GM19372 (cell line): Measurements from ENCODE around the gene FUT6.

Experiments used
- ATAC-seq: cut with Tn5 transposase; IDR thresholded peaks from one replicate; pipeline ENCODE4 v1.9.1; 2021; ENCODE audit warnings: mild to moderate bottlenecking, low read depth, moderate library complexity; ENCODE audit not compliant: unreplicated experiment

Gene FUT6

DNA sequence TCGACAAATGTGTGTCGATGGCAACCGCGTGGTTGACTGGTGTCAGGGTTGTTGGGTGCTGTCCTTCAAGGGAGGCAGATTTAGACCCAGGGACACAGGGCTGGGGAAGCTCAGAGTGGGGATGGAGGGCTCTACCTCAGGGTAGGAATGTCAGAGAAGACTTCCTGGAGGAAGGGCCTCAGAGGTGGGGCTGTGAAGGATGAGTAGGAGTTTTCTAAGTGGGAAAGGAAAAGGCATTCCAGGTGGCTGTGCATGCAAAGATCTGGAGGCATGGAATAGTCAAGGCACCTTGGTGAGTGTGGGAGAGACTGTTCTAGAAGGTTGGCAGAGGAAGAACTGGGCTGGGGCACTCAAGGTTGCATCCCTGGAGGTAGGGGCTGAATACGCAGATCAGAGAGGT lies 32.6 kb downstream of the FUT6 start:
- ATAC-seq, result no peak

DNA sequence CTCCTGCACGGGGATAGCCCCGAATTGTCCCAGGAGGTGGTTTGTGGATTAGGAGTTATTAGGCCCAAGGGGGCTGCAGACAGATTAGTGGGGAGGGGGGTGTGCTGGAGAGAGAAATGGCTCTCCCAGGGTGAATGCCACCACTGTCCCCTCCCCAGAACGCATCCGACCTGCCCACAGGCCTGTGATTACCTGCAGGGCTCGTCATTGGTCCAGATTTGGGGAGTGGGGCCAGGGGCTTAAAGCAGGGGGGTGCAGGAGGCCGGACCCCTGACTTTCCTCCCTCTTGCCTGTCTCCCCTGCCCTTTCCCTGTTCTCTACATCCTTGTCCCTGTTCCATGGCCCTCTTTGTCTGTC lies 33.4 kb downstream of the FUT6 start:
- no peak for ATAC-seq

DNA sequence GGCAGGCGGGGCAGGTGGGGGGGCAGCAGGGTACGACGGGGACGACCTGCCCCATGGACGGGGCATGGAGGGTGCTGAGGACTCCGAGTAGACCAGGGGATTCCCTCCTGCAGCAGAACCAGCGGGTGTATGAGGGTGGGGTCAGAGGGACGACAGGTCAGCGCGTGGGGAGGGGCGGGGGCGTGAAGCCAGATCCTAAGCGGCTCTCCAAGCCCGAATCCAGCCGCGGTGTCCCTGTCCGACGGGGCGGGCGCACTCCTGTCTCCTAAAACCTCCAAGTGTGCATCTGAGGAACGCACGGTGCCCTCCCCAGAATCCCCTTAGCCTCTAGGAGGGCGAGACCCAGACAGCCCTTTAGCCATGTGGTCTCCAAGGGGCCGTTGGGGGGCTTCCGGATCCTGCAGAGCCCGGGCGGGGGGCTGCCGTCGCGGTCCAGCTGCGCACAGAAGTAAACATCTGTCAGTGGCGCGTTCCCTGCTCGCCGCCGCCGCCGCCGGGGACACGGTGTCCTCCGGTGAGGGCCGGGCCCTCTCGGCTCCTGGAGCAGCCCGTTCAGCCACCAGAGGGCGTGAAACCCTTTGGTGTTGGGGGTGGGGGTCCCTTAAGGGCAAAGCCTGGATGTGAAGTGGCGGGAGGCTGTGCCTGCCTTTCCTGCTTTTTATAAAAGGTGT lies 33.9 kb downstream of the FUT6 start:
- no peak for ATAC-seq

DNA sequence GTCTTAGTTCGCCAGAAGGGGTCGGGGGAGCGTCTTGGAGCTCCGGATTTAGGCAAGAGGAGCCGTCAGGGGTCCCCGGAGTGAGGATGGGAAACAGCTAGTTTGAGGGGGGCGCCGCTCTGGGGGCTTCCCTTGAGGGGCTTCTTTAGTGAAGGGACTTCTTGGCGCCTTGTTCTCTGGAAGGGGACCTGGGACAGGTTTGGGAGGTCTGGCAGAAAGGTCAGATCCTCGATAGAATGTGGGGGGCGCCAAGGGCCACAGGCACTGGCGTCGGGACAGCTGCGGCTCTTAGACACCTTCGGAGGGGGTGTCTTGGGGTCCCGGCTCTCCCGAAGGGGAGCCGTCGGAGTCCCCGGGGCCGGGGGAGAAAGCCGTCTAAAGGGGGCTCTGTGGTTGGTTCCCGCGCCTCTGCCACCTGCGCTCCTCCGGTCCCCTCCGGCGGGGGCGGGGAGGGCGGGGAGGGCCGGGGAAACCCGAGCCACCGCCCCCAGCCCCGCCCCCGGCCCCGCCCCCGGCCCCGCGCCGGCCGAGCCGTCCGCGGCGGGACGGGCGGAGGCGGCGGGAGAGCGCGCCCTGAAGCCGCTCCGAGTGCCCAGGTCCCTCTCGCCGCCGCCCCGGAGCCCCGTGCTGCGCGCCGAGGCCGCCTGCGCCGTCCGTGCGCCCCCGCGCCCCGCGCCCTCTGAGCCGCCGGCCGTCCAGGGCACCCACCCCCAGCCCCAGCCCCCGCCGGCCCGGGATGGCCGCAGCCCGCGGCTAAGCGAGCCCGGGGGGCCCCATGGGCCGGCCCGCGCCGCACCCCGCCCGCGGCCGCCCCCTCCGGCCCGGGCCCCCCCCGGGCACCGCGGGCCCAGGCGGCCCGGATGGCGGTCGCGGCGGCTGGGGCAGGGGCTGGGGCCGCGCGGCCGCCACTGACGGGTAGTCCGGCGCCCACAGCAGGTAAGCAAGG lies 34.7 kb downstream of the FUT6 start, which contains the start of gene NRTN:
Gene NRTN, plus strand, starts transcription at position 552 of the 946 bp plus-strand sequence. CDS start 19,099 bp downstream, outside the sequence.
- ATAC-seq, result no peak

DNA sequence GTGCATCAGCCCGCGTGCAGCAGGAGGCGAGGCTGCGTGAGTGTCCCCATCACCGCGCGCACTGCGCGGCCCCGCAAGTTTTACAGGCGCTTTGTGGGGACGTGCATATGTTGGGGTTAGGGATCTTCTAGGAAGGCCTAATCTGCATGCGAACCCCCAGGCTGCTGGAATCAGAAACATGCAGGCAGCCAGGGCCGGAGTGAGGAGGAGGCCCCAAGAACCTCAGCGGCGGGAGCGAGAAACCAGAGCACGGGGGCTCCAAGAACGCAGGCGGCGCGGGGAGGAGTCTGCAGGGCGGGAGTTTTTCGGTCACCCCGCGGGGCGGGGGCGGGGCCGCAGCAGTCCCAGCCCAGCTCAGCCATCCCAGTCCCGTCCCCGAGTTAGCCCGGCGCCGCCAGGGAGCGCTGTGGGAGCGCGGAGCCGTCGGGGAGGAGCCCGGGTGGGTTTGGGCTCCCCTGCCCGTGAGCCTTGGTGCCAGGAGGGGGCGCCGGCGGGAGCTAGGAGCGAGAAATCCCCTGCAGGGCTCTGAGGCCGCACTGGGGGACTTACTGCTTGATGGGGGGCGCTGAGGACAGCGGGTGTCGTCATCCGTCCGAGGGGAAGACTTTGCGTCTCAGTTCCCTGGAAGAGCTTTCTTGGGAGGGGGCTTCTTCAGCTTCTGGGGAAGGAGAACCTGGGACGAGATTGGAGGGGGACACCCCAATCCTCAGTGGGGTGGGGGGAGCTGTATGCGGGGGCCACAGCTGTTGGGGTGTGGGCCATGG lies 35.6 kb downstream of the FUT6 start:
- ATAC-seq, result peak; percentile 67

DNA sequence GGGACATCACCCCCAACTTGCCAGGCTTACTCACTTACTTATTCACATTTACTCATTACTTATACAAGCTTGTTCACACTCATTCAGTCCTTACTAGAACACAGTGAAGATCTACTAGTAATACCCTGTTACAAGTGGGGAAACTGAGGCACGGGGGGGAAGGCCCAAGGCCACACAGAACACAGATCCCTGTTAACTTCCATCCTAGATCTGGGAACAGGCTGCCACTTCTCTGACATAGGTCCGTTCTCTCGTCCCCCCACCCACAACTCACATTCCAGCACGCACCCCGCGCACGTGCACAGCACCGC lies 36.1 kb downstream of the FUT6 start:
- no peak for ATAC-seq

DNA sequence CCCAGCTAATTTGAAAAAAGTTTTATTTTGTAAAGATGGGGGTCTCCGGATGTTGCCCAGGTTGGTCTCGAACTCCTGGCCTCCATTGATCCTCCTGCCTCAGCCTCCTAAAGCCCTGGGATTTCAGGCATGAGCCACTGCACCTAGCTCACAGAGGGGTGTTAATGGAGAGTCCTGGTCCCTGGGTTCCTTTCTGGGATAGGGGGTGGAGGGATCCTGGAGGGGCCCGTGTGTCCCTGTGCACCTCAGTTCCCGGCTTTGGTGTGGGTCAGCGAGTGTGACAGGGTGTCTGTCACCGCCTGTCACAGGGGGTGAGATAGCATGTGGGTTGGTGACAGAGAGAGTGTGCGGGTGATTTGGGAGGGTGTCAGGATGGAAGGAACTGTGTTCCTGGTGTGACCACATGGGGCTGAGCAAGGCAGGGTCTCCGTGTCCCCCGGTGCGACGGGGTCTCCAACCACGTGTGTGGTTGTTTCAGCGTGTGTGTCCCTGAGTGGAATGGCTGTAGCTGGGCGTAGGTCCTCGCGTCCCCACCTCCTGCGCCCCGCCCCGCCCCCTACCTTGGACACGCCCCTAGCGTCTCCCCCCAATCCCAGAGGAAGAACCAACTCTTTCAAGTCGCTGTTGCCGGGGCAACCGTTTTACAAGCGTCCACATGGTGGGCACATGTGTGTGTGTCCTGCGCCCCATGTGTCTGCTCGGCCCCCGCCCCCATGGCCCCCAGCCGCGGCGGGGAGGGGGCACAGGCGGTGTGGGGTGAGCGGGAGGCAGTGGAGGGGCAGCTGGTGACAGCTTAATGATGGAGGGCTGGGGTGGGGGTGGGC lies 37.5 kb downstream of the FUT6 start:
- ATAC-seq, result no peak

DNA sequence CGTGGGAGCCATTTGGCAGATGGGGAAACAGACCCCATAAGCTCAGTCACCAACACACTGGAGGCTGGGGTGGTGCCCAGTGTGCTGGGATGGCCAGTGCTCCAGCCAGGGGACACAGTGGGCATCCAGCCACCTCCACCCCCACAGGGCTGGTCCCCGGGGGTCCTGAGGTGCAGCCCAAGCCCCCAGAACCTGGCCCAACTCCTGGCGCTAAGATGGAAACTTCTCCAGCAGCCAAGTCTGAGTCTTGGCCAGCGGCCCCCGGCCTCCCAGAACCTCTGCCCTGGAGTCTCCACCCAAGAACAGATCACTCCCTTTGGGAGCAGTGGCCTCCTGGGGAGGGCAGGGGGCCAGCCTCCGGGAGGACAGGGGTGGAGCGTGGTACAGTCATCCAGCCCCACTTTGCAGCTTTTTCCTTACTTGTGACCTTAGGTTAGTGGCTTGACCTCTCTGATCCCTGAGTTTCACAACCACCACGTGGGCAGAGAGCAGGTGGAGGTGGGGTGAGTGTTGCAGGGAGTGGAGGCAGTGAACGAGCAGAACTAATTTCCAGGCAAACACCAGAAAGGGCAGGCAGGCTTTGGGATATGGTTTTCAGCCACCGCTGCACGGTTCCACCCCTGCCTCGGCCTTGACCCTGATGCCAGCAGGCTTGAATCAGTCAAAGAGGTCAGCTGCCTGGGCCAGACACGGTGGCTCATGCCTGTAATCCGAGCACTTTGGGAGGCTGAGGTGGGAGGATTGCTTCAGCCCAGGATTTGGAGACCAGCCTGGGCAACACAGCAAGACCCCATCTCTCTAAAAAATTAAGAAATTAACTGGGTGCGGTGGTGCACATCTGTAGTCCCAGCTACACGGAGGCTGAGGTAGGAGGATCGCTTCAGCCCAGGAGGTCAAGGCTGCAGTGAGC lies 38.9 kb downstream of the FUT6 start:
- ATAC-seq, result no peak

DNA sequence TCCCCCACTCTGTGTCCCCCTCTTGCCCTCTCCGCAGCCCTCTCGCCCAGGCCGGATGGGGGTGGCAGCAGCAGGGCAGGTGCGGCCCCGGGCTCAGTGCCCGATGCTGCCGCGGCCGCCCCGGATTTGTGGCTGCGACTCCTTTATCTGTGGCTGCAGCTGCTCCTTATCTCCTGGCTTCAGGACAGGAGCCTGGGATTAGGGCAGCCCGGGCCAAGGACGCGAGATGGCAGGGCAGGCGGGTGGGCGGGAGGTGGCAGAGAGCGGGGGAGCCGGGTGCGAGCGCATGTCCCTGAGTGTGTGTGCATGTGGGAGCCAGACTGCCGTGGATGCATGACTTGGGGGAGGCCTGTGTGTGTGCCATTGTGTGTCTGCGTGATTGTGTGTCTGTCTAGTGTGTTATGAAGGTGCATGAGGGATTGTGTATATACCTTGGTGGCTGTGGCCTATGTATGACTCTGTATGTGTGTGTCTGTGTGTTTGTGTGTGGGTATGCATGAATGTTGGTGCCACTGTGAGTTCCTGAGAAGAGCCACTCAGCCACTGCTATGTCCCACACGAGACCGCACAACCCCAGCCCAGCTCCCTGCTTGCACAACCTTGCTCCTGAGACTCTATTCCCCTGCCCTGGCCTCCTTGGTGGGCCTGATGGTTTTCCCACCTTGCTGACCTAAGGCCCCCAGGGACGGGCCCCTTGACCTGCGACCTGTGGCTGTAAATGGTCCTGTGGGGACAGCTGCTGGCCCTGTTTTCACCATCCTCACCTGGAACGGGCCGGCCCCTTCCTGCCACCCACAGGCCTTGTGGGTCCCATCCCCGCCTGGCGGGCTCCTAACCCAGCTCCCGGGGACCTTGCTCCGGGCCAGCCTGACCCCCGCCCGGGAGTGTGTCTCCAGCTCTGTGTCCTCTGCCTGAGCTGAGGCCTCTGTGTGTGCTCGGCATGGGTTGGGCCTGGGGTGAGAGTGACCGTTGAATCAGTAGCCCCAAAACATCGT lies 40.0 kb downstream of the FUT6 start:
- ATAC-seq, result no peak

DNA sequence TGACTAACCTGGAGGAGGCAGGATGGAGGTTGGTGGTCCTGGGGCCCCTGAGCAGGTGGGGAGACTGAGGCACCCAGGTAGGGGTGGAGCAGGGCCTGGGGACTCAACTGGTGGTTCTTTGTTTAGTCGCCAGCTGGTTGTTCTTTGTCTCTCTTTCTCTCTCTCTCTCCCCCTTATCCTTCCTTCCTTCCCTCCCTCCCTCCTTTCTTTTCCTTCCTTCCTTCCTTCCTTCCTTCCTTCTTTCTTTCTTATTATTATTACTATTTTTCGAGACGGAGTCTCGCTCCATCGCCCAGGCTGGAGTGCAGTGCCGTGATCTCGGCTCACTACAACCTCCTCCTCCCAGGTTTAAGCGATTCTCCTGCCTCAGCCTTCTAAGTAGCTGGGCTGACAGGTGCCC lies 41.3 kb downstream of the FUT6 start:
- ATAC-seq, result no peak

DNA sequence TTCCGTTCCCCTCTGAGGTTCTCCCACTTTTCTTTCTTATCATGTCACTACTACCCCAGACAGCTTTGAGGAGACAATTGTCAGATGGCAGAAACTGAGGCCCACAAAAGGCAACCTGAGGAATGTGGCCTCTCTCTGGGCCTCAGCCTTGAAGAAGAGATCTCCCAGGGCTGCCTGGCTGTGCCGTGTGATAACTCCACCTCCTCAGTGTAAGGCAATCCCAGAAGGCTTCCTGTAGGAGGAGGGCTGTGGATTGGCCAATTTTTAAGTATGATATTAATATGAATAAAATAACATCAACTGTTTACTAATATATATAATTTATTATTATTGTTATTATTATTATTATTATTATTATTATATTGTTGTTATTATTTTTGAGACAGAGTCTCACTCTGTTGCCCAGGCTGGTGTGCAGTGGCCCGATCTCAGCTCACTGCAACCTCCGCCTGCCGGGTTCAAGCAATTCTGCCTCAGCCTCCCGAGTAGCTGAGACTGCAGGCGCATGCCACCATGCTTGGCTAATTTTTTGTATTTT lies 44.1 kb downstream of the FUT6 start:
- ATAC-seq, result no peak

DNA sequence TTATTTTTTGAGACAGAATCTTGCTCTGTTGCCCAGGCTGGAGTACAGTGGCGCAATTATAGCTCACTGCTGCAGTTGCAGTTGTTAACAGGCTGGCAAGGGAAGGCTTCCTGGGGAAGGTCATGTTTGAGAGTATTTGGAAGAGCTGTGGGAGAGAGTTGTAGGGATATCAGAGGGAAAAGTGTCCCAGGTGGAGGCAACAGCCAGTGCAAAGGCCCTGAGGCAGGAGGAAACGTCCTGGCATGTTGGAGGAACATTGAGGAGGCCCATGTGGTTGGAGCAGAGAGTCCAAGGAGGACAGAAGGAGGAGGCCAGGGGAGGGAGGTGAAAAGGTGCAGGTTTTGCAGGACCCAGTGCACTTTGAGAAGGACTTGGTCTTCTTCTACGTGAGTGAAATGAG lies 46.3 kb downstream of the FUT6 start:
- no peak for ATAC-seq

DNA sequence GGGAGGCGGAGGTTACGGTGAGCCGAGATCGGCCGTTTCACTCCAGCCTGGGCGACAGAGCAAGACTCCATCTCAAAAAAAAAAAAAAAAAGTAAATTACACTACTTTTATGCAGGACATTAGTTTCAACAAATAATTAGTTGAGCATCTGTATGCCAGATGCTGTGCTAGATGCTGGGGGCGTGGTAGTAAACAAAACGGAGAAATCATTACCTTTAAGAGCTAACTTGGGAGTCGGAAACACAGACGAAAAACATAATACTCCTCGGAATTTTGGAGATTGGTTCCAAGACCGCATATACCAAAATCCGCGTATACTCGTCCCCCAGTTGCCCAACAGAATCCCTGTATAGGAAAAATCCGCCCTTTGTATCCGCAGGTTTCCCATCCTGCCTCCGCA lies 47.3 kb downstream of the FUT6 start:
- no peak for ATAC-seq

DNA sequence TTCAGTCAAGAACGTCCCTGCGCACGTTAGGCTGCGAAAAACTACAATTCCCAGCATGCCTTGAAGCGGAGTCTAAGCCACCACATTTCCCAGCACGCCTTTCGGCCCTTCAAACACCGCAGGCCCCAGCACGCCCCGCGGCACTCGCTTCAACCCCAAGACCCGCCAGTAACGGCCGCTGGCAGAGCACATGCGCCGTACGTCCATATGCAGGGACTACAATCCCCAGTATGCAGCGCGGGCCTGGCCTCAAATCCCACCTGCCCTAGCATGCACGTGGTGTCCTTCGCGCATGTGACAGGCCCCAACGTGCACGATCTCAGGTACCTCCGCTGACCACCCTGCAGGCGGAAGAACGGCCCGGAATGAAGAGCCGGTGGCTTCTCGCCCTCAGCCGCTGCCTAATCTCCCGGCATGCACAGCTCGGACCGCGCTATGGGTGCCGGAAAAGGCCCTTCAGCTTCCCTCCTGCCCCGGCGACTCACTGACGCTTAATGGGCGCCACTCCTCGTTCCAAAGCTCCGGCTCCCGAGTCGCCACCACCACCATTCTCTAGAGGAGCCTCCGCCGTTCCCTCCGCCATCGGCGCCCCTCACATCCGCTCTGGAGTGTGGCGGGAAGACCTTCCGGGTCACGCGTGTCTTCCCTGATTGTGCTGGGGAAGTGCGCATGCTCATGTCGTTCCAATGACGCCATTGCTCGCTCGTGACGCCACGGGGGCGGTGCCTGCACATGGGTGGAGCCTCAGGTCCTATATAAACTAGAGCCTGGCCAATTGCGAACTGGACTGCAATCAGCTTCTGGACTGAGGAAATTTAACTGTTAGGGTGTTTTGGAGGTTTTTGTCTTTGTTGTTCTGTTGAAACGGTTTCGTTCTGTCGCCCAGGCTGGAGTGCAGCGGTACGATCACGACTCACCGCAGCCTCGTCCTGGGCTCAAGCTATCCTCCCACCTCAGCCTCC lies 48.7 kb downstream of the FUT6 start, which contains the start of gene DUS3L:
Gene DUS3L, minus strand, starts transcription at position 605 of the 962 bp plus-strand sequence. Its CDS starts 22 bp downstream, at position 583.
- ATAC-seq, result peak; percentile 82

DNA sequence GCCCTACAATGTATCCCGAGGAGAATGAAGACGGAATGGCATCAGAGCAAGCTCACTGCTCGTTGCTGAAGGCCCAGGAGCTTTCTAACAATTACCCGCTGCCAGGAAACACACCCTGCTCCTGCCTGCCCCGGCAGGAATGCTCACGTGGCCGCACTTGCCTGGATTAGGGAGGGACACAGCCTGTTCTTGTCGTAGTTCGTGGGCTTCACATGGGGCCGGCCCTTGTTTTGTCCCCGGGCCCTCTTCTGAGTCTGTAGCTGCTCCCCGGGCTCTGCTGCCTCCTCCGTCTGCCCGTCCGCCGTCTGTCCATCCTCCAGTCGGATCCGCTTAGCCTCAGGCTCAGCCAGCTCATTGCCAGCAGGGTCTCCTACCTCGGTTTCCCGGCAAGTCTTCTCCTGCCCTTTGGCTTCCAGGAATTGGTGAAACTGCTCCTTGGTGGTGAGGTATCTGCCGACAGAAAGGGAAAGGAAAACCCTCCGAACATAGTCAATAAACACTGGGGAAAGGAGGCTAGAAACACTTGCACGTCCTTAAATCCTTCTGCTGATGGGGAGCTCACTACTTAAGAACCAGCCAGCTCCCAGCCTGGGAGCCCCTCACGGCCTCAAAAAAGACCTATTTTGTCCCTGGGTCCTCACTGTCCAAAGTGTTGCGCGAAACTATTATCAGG lies 49.5 kb downstream of the FUT6 start:
- no peak for ATAC-seq

DNA sequence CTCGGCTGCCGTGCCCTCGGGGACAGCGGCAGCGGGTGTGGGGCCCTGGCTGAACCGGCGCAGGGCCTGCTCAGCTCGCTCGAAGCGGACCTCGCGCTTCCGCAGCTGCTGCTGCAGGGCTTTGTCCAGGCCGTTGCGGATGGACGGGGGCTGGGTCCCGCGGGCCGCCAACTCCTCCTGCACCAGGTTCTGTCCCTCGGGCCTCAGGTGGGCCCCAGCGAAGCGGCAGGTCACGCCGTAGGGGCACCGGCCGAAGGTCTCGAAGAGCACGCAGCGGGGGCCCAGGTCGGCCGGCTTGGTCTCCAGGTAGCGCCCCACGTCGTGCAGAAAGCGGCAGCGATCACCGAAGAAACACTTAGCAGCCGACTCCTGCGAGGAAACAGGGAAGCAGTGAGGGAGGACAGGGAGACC lies 50.1 kb downstream of the FUT6 start:
- ATAC-seq, result no peak
